ENCODE data around the gene CDKN1C.
A peak's percentile ranks its signal among the peaks of the same experiment; 100 is the strongest.

CDKN1C gene

GRCh38 chr11:2885678-2886081 is at the start of gene CDKN1C:
TSS of gene CDKN1C (minus strand) at chr11:2885775. CDS start at chr11:2885456, 319 bp downstream.
- DNase-seq (ENCODE audit: insufficient read length, low spot score) (peak; percentile 81), FAIRE-seq (peak; percentile 97)

DNA sequence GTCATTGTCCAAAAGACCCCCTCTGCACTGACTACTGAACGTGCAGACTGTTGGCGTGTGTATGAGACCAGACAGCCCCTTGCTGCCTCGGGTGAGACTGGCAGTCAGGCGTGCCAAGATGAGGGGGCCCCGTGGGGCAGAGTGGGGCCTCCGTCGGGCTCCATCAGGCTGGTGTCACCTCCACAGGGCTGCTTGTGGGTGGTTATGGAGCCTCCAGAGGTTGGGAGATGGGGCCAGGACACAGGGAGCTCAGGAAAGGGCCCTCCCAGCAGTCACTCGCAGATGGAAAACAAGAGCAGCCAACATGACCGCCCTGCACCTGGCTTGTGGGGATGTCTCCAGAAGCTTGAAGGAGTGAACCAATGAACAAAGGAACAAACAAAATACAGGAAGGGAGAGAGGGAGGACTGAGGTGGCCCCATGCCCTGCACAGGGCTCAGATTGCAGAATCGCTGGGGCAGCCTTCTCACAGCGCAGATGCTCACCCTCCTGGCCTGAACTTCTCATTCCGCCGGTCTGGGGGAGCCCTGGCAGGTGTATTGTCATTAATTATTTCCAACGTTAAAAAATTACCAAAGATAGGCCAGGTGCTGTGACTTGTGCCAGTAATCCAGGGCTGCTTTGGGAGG is 49.1 kb upstream of the CDKN1C start:
- no peak for DNase-seq (ENCODE audit: insufficient read length, low spot score)
- FAIRE-seq = no peak

GRCh38 chr11:2934021-2934550 is 48.5 kb upstream of the CDKN1C start:
- DNase-seq (ENCODE audit: insufficient read length, low spot score) (no peak), FAIRE-seq (no peak)

- DNase-seq (ENCODE audit: insufficient read length, low spot score) (peak; percentile 59), FAIRE-seq (peak; percentile 44)
Measured at GRCh38 chr11:2933375-2934020, 47.9 kb upstream of the CDKN1C start.

GRCh38 chr11:2932850-2933251 is 47.3 kb upstream of the CDKN1C start:
- FAIRE-seq = no peak
- DNase-seq (ENCODE audit: insufficient read length, low spot score) = no peak

DNA sequence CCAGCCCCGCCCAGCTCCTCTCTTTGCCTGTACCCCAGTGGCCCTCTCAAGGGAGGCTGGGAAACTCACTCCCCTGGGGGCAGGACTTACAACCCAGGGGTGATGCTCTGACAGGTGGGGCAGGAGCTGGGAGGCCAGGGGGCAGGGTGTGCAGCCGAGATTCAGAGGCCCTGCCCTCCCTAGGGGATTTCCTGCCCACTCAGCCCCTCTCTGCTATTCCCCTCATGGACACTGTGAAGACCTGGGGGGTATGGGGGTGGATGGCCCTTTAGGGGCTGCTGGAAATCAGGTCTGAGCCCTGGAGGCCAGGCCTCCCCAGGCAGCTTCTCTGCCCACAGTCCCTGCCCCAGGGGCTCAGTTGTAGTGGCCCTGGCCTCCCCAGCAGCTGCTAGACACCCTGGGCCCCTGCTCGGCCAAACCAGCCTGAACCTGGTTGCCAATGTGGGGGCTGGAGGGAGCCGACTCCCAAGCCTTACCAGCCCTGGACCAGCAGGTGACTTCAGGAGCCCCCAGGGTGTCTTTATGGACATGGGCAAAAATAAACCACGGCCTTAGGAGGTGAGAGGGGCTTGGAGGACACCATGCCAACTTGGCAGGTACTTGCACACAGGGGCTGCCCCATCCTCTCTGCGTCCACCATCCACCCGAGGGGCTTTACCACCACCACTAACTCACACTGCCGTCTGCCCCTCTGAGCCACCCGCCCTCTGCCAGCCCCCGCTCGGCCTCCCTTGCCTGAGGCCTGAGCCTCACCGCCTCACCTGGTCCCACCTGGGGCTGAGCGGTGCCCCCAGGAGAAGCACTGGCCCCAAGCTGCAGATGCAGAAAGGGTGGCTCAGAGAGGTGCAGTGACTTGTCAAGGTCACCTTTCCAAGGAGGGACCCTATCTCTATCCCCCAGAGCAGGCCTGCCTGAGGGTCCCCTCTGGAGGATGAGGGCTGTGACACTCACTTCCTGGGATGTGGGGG is 46.5 kb upstream of the CDKN1C start:
- FAIRE-seq = no peak
- DNase-seq (ENCODE audit: insufficient read length, low spot score) = no peak

DNA sequence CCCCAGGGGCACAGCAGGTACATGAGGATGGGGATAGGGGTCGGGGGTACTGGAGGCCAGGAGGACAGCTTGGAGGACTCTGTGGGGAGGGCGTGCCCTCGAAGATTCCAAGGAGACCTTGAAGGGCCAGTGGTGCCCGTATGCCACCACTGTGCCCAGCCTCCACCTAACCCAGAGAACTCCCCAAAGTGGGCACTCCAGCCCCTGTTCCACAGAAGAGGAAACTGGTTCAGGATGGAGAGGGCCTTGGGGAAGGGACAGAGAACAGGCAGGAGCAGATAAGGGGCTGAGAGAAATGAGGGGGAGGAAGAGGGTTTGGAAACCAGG is 45.8 kb upstream of the CDKN1C start:
- FAIRE-seq (no peak), DNase-seq (ENCODE audit: insufficient read length, low spot score) (no peak)

DNA sequence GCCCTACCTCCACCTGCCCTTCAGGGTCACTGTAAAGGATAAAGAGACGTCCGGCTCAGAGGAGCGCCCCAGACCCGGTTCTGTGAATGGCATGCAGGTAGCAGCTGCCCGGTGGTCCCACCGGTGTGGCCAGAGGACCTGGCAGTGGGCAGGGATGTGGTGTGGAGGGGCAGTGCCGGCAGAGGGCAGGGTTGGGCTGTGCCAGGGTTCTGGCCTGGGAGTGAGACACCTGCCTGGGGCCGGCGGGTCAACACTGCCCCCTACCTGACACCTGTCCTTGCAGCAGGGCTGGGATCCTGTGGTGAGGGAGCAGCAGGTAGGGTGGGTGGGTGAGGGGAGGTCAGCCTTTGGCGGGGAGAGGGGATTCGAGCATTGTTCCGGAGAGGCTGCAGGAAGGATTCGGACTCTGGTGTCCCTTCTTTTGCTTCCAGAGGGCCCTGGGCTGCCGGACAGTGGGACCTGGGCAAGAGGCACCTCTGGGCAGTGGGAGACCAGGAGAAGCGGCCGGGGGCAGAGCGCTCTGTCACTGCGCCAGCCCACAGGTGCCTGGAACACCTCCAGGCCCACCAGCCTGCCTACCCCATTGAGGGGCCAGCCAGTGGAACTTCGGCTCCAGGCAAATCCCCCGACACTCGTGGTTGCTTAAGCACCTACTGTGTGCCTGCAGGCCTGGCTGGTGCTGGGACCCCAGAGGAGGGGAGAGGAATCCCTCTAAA is 45.3 kb upstream of the CDKN1C start:
- peak; percentile 72 for DNase-seq (ENCODE audit: insufficient read length, low spot score)
- peak; percentile 86 for FAIRE-seq

GRCh38 chr11:2929950-2930703 is 44.6 kb upstream of the CDKN1C start:
- peak; percentile 48 for DNase-seq (ENCODE audit: insufficient read length, low spot score)
- no peak for FAIRE-seq

DNA sequence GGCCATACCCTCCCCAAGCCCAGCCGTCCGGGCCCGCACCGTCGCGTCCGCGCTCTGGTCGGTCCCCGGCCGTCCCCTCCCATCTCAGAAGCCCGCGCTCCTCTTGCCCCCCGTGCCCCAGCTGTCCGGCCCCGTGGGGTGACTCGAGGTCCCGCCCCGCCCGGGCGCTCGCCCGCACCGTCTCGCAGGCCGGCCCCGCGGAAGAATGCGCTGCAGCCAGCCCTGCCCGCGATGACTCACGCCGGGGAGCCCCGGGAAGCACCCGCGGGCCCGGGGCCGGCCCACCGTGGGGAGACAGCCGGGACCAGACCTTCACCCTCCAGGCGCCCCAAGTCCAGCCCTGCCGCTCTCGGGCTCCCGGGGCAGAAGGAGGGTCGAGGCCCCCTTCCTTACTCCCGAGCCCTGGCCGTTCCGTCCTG is 44.0 kb upstream of the CDKN1C start:
- no peak for FAIRE-seq
- peak; percentile 61 for DNase-seq (ENCODE audit: insufficient read length, low spot score)

GRCh38 chr11:2928605-2929530 is 43.3 kb upstream of the CDKN1C start, which contains the start of gene PHLDA2:
TSS of gene PHLDA2 (minus strand) at chr11:2929420. CDS start at chr11:2929364, 56 bp downstream.
- peak; percentile 80 for FAIRE-seq
- DNase-seq (ENCODE audit: insufficient read length, low spot score) = peak; percentile 46

DNA sequence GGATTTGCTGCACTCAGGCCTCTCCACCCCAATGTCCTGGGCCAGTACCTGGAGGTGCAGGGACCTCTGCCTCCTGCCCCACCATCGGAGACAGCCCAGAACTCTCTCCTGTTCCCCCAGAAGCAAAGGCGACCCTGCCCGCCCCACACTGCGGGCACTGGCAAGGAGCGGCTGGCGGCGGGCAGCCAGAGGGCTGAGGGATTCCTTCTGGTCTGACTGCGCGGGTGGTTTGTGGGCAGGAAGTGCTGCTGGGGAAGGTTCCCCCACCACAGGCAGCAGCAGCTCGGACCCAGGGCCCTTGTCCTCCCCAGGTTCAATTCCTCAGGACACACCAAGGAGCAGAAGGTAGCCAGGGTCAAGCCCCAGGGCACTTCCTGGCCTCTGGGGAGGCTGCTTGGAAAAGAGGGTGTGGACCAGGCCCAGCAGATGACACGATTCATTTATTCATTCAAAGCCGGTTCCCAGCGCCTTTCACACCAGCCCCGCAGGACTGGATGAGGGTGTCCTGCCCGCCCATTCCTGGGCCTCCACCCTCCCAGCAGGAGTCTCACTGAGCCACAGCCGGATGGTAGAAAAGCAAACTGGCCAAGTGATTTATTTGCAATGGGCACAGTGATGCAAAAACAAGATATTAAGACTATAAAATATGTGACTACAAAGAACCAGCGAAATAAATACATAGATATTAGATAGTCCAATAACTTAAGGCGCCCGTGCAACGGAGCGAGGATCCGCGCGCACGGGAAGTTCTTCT is 42.5 kb upstream of the CDKN1C start:
- DNase-seq (ENCODE audit: insufficient read length, low spot score) (peak; percentile 32), FAIRE-seq (no peak)

DNA sequence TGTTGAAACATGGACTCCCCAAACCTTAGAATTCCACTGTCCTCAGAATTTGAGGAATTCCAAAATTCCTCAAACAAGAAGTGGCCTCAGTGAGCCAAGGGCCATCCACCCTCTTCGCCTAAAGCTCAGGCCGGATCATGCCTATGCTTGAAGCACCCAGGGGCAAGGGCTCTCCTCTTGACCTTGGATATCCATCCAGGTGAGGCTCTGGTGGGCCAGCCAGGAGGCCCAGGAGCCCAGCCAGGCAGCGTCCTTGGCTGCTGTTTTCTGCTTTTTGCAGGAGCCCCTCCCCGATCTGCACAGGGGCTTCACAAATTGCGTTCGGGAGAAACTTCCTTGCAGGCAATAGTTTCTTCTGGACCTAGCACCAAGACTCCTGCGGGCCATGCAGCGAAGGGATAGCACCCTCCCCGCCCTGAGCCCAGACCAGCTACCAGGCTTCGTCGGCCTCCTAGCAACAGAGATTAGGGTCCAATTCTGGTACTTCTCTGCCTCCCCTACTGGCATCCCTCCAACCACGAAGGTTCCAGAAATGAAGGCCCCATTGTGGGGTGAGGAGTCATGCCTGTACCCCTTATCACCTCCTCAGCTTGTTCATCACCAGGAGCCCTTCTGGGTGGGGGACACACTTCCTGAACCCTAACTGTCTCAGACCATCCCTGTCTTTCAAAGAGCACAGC is 41.7 kb upstream of the CDKN1C start:
- FAIRE-seq (no peak), DNase-seq (ENCODE audit: insufficient read length, low spot score) (no peak)

DNA sequence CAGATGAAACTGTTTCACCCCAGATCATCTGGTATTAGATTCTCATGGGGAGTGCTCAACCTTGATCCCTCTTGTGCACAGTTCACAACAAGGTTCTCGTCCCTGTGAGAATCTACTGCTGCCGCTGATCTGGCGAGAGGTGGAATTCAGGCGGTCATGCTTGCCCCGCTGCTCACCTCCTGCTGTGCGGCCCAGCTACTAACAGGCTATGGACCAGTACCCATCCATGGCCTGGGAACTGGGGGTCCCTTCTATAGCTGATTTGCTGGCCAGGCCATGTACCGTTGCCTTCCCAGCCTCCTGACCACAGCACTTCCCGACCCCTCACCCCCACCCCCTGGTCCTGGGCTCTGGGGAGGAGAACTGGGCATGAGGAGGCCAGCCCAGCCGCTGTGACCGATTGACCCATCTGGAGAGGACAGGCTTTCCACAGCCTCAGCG is 41.1 kb upstream of the CDKN1C start:
- FAIRE-seq (no peak), DNase-seq (ENCODE audit: insufficient read length, low spot score) (no peak)

- FAIRE-seq (no peak), DNase-seq (ENCODE audit: insufficient read length, low spot score) (no peak)
Measured at GRCh38 chr11:2924821-2925675, 39.5 kb upstream of the CDKN1C start.

DNA sequence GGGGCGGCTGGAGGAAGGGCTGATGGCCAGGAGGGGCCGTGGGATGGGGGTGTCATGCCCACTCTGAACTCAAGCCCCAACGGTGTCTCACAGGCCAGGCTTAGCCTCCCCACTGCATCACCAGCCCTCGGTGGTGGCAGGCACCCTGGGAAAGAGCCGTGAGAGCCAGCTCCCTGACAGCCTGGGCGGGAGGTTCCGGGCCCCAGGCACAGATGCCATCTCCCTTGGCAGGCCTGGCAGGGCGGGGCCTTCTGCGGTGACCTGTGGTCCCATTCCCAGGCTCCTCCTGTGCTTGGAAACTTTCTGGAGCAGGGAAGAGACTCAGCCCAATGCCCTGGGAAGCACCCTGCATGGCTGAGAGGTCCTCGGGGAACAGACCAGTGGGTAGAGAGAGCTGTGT is 38.8 kb upstream of the CDKN1C start:
- DNase-seq (ENCODE audit: insufficient read length, low spot score) (no peak), FAIRE-seq (no peak)

Data from HTR-8/SVneo (cell line).